Stromal cell of bone marrow (primary cell): Measurements from ENCODE around the gene PDE8B.

Experiments
- DNase-seq: peaks from one replicate; pipeline ENCODE4 v3.0.0-alpha.2; 2012; ENCODE audit warnings: low read depth

PDE8B gene

DNA sequence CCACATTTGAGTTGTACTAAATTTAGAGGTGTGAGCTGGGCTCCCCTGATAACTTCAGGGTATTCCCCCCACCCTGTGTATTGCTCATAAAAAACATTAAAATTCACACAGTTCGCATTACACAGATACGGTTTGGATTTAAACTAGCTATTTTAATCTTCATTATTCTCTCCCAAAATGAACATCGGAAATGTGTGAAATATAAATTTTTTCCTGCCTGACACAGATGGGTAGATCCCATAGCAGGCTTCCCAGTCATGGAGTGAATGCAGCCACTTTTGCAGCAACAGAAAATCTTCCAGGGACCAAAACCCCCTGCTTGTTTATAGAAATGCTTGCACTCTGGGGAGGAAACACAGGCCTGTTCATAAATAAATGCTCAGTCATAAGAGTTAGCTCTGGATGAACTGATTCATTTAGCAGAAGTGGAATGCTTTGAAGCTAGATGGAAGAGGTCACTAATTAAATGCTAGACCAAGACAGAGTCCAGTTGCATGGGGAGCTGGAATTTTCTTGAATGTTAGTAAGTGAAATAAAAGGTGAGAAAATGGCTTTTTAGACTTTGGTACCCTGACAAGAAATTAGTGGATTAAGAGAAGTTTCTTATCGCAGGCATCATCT, 115.6 kb downstream of the PDE8B start:
- no peak for DNase-seq

DNA sequence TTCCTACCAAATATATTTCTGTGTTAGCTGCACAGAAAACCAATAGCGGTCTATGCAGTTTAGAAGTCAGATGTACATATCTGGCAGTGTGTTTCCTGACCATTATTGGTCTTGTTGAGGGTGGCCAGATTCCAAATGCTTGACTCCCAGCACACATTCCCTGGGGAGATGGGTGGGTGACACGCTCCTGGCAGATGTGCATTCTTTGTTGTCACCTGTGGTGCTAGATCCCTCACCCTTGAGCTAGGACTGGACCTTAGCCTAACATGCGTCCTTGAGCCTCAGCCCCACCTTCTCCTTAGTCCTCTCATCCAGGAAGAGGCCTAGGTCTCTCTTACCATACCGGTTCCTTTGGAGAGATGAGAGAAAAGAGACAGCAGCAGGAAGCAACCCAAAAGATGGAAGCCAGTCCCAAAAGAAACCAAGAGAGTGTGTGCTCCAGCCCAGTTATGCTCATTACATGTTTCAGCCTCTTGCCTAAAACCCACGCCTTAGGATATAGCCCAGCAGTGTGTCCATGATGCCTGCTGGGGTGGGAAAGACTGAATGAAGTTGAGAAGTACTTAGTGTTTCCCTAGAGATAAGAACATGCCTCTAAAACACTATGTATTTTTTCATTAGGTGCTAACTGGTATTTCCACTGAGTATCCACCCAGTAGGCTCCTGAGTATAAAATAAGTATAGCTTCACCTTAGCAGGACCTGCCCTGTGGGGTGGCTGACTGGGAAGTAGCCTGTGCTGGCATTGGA, 116.7 kb downstream of the PDE8B start:
- DNase-seq, result no peak

DNA sequence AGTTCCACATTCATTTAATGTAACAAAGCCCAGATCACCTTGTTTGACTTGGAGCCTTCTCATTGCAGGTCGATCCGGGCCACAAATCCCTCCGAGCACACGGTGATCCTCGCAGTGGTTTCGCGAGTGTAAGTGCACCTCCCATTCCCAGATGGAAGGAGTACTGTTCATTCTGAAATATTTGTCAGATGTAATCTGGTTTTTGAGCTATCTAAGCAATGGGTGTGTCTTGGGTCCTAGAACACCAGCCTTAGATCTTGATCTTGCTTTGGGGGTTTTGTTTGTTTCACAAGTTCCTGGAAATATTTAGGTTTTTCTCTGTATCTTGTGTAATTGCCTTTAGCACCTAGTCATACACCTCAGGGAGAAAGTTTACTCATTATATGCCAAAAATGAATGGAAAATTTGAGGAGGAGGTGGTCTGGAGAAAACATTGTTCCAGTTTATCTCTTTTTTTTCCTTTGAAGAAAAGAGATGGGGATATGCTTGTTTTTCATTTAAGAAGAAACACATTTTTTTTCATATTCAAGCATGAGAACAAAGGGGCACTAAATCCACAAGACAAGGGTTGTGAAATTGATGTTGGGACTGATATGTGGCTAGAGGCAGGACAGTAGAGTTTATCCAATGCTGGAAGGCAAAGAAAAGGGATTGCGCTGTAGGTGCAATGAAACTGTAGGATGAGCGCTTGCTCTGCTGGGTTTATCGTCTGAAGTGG, 118.6 kb downstream of the PDE8B start:
- DNase-seq, result no peak

- no peak for DNase-seq
These were observed 119.4 kb downstream of the PDE8B start for GRCh38 chr5:77329664-77330430.

DNA sequence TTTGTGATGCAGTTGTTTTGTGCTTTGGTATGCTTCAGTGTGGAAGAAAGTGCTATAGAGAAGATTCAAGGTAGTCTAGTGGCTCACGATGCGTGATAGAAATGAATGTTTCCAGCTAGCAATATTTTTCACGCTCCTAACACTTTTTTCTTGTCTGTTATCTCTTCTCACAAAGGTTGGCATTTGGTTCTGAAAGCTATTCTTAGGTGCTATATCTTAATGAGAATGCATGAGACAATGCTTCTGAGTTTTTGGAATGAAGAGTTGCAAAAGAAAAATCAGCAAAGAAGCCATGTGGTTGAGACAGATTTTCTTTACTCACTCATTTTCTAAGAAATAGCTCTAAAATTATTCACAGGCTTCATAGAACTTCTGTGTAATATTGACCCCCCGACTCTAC, 122.6 kb downstream of the PDE8B start:
- DNase-seq, result no peak

DNA sequence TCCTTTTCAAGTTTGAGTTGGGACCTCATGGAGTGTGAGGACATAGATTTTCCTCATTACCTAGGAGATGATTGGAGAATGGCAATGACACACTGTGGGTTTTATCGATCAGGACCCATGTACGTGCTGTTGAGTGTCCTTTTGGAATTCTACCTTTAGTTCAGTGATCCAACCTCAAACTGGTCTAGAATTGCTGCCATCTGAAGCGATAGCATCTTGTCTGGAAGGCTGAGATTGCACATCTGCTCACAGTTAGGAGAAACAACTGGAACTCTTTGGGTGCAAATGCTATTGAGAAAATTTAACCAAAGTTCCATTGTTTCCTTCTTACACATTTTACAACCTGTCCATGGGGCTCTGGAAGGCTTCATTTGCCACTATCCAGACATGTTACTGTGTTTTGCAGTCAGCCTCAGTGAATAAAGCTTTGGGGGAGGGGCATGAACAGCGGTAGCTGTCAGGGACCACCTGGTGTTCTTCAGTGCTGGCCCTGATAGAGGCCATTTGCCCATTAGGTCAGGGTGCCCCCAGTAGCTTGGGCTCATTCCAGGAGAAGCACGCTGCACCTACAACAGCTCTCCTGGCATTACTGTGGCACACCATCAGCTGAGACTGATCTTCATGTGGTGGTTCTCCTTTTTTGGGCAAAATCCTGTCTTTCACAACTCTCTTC, 123.1 kb downstream of the PDE8B start:
- DNase-seq, result no peak

- DNase-seq, result no peak
These were observed 126.8 kb downstream of the PDE8B start for GRCh38 chr5:77337246-77337645.

DNA sequence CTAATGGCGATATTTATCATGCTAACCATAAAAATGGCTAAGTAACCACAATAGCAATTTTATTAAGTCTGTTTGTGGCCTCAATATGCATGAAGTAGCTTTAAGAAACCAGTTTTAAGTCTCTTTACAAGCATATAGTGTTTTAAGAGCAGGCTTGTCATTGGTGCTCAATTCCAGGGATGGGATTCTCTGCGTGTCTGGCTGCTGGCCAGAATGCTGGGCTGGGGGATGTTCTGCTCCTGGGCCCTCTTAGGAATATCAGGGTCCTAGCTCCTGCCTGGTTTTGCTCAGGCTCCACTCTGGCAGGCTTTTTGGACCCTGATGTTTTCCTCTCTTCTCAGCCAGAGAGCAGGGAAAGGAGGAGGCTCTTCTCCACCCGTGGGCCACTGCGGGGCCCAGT, 127.2 kb downstream of the PDE8B start:
- DNase-seq, result no peak

DNA sequence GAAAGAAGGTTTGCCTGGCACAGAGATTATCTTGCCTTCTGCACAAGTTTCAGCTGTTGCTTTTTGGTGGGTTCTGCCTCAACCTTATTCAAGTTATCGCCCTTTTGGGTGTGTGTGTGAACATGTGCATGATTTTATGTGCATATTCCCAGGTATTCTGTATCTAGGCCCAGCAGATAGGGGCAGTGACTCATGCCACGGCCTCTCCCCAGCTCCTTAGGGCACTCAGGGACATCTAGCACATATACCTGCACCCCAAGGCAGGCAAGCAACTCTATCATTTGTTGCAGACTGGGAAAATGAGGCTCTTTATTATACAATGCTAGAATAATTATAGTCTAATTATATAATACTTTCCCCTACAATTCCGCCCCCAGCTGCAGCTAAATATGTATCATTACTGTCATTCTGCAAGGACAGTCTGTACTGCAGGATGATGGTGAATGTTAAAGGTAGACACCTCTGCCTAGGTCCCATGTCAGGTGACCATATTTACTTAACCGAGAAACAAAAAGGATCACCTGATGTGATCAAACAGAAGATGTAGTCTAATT, 128.9 kb downstream of the PDE8B start:
- DNase-seq, result no peak

GRCh38 chr5:77343165-77343564, 132.7 kb downstream of the PDE8B start:
- no peak for DNase-seq

- no peak for DNase-seq
These were observed 137.1 kb downstream of the PDE8B start for GRCh38 chr5:77347435-77348098.

- no peak for DNase-seq
These were observed 142.8 kb downstream of the PDE8B start for GRCh38 chr5:77353251-77353650.

DNA sequence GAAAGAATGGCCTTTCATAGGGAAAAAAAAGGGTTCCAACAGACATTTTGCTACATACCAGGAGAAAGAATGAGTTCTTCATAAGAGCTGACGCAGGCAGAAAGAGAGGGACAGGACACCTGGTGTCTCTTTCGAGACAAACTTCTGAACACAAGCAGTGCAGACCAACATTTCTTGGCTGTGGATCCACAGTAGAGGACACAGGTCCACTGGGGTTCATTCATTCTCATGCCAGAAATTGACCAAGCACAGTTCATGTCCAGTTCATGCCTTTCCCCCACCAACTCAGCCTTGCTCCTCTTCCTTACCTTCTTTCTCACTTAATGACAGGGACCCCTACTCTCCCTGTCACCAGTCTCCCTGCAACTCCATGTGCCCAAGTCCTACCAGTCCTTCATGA, 144.0 kb downstream of the PDE8B start:
- DNase-seq, result no peak

DNA sequence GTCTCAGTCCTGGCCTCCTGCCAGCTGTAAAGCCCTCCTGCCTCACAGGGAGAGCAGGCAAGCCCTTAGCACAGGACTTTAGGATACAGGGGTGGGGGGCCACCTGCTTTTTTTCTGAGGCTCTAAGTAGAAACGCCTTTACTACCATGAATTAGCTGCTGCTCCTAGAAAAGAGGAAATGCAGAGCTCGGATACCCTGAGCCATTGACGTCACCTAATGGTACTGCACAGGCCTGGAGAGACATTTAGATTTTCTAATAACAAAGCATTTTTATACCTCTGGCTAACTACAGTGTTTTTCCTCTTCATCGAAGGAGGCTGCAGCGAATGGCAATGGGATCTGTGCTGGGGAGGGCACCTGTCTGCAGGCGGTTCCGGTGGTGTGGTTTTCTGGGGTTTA, 144.6 kb downstream of the PDE8B start:
- DNase-seq, result no peak

- DNase-seq, result no peak
These were observed 145.3 kb downstream of the PDE8B start for GRCh38 chr5:77355751-77356150.

GRCh38 chr5:77356740-77357139, 146.3 kb downstream of the PDE8B start:
- no peak for DNase-seq

DNA sequence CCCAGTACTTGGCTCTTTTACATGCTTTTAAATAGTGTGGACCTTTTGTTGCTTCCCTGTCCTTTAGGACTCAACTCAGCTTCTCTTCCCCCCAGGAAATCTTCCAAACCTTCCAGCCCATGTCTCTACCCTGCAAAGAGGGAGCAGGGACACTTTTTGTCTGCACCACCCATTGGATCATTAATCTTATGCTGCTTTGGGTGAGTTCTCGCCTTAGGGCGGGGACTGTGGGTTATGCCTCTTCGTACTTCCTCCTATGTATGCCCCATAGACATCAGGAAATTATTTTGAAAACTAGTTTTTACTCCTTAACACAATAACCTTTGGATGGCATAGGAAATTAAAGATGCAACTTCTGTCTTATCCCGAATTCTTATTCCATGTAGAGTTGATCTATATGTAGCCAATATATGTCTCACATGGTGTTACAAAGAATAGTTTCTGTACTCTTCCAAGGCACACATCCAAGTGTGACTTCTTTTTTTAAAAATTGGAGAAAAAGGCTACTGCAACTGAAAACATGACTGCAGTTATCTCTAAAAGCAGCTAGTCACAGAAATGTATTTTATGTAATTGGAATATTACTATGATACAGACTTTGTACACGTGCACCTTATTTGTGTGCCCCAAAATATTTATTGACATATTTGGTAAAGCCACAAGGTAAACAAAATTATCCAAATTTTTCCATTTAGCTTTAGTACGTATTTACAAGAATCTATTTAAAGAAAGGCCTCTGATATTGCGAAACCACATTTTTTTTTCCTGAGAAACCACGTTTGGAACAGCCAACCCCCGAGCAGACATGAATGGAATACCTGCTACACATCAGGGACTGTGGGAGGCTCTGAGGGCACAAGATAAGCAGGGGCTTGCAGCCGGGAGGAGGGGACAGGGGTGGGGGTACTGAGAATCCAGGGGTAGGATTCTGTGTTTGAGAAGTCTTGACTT, 148.1 kb downstream of the PDE8B start:
- peak; percentile 21 for DNase-seq

GRCh38 chr5:77359231-77359630, 148.8 kb downstream of the PDE8B start:
- DNase-seq, result no peak

DNA sequence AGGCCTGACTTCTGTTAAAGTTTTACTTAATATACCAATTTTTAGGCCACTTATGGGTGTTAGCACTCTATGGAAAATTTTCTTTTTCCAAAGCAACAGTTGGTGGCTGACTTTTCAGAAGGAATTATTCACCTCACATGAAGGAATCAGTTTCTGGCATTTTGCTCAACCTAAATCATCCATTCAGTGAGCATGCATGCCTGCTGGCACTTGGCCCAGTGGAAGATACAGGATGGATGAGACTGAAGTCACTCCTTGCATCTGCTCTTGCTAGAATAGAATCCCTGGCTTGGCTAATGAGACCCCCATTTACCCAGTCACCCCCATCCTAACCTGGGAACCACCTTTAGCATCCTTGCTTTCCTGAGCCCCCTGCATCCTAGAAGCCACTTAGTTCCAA, 149.9 kb downstream of the PDE8B start:
- DNase-seq, result no peak

GRCh38 chr5:77360973-77361372, 150.5 kb downstream of the PDE8B start:
- no peak for DNase-seq
